Neutrophil (primary cell): ENCODE measurements around the gene PCGF3.

Experiments
- H3K27ac ChIP-seq: fragments of 200-600 bp; sonication (generic); 2 replicates; pipeline ENCODE4 v1.5.1; 2016; ENCODE audit warnings: mild to moderate bottlenecking, moderate library complexity
- H3K27me3 ChIP-seq: fragments of 200-600 bp; sonication (generic); 2 replicates; pipeline ENCODE4 v1.6.0; 2016; ENCODE audit warnings: mild to moderate bottlenecking
- H3K36me3 ChIP-seq: fragments of 200-600 bp; sonication (generic); 2 replicates; pipeline ENCODE4 v1.5.1; 2017
- H3K4me1 ChIP-seq, 2 experiments: fragments of 200-600 bp in 1 of 2; sonication (generic) in 1 of 2; 1 replicate in 1 of 2; 2 replicates in 1 of 2; pipeline versions ENCODE4 v1.5.1 to v1.6.1; 2013 to 2016; ENCODE audit warnings: low read depth in 1 of 2, low read length in 1 of 2, mild to moderate bottlenecking in 1 of 2, moderate library complexity in 1 of 2; ENCODE audit not compliant: control insufficient read depth in 1 of 2, insufficient read depth in 1 of 2
- H3K4me3 ChIP-seq, 2 experiments: fragments of 200-600 bp in 1 of 2; sonication (generic) in 1 of 2; 1 replicate in 1 of 2; 2 replicates in 1 of 2; pipeline ENCODE4 v1.5.1; 2013 to 2016; ENCODE audit warnings: low read depth in 1 of 2, low read length in 1 of 2, mild to moderate bottlenecking in 1 of 2, moderate library complexity in 1 of 2
- H3K9me3 ChIP-seq: fragments of 200-600 bp; sonication (generic); 2 replicates; pipeline ENCODE4 v1.5.1; 2016
- CTCF ChIP-seq: fragments of 200-600 bp; sonication (generic); IDR thresholded peaks from 2 replicates; pipeline ENCODE4 v1.5.1; 2016; ENCODE audit warnings: antibody characterized with exemption

The PCGF3 gene

GRCh38 chr4:739569-739968 is 33.9 kb downstream of the PCGF3 start:
- no peak for TF ChIP-seq CTCF
- no peak overlapping the region for H3K4me3 ChIP-seq
- H3K27ac ChIP-seq: no peak overlapping the region
- no peaks in the 10 kb centered on the region for H3K27me3 ChIP-seq
- no peaks in the 10 kb centered on the region for H3K9me3 ChIP-seq
- peaks cover 86% of the 10 kb centered on the region for H3K36me3 ChIP-seq
- no peaks in the 10 kb centered on the region for H3K4me1 ChIP-seq

GRCh38 chr4:740011-740410 is 34.4 kb downstream of the PCGF3 start:
- Histone ChIP-seq H3K4me3 (no peak overlapping the region), H3K27ac (no peak overlapping the region), H3K9me3 (no peaks in the 10 kb centered on the region), H3K4me1 (no peaks in the 10 kb centered on the region), H3K27me3 (no peaks in the 10 kb centered on the region), H3K36me3 (peaks cover 81% of the 10 kb centered on the region)
- no peak for TF ChIP-seq CTCF

- Histone ChIP-seq H3K4me3 (no peak overlapping the region), H3K36me3 (peaks cover 74% of the 10 kb centered on the region), H3K4me1 (no peaks in the 10 kb centered on the region), H3K27me3 (no peaks in the 10 kb centered on the region), H3K27ac (no peak overlapping the region), H3K9me3 (no peaks in the 10 kb centered on the region)
- TF ChIP-seq CTCF: no peak
Observed at GRCh38 chr4:740656-741282, 35.1 kb downstream of the PCGF3 start.

- Histone ChIP-seq H3K4me1 (no peaks in the 10 kb centered on the region), H3K27me3 (no peaks in the 10 kb centered on the region), H3K4me3 (no peak overlapping the region), H3K36me3 (peaks cover 61% of the 10 kb centered on the region), H3K27ac (no peak overlapping the region), H3K9me3 (no peaks in the 10 kb centered on the region)
- TF ChIP-seq CTCF: no peak
Observed at GRCh38 chr4:742096-742741, 36.6 kb downstream of the PCGF3 start.

GRCh38 chr4:742742-743311 is 37.2 kb downstream of the PCGF3 start:
- Histone ChIP-seq H3K27ac (no peak overlapping the region), H3K9me3 (no peaks in the 10 kb centered on the region), H3K36me3 (peaks cover 55% of the 10 kb centered on the region), H3K27me3 (no peaks in the 10 kb centered on the region), H3K4me3 (no peak overlapping the region), H3K4me1 (no peaks in the 10 kb centered on the region)
- peak; percentile 86 for TF ChIP-seq CTCF
